ENCODE results near the gene ACP2. TPM values are rescaled to one million over a fixed set of nuclear protein-coding genes. Genes with fewer than 3 reads are reported as not detected.

The ACP2 gene
- total and polyA plus RNA-seq, 8 donors: 37.1 to 59.9 (median 41.4) TPM

- Histone ChIP-seq H3K4me1 (peaks cover 0 to 6% of the 10 kb centered on the region in 2 donors), H3K36me3 (peaks cover 0 to 100% of the 10 kb centered on the region in 2 donors), H3K9me3 (no peaks in the 10 kb centered on the region), H3K27me3 (no peaks in the 10 kb centered on the region), H3K27ac (no peak overlapping the region), H3K4me3 (no peak overlapping the region)
- ATAC-seq (no peak), DNase-seq (no peak)
- TF ChIP-seq CTCF (IDR thresholded peaks at IDR 0.05): no peak
- intact Hi-C loops (cut with DNase I): no loop called here
These were observed 31.5 kb upstream of the ACP2 start for GRCh38 chr11:47280099-47280498.

DNA sequence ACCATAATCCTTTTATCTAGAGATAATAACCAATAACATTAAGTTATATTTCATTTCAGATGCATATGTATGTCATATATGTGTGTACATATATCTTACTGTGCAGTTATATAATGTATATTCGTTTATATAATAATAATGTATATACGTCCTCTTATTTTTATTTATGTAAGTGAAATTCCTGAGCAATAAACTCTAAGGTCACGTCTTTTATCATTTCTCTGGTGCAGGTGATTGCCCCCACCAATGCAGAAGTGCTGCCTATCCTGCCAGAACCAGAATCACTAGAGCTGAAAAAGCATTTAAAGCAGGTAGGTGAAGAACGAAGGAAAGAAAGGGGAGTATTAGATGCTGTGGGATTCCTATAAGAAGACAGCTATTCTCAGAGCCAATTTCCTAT lies 30.2 kb upstream of the ACP2 start:
- no peak overlapping the region for H3K27ac ChIP-seq
- no peak for TF ChIP-seq CTCF (IDR thresholded peaks at IDR 0.05)
- intact Hi-C loops (cut with DNase I): no loop called here
- H3K36me3 ChIP-seq: peaks cover 3 to 98% of the 10 kb centered on the region in 2 donors
- no peaks in the 10 kb centered on the region for H3K27me3 ChIP-seq
- DNase-seq (no peak), ATAC-seq (no peak)
- no peak overlapping the region for H3K4me3 ChIP-seq
- no peaks in the 10 kb centered on the region for H3K9me3 ChIP-seq
- H3K4me1 ChIP-seq: peaks cover 0 to 6% of the 10 kb centered on the region in 2 donors

GRCh38 chr11:47278058-47278457 lies 29.4 kb upstream of the ACP2 start:
- ATAC-seq: no peak
- Histone ChIP-seq H3K27ac (peak overlapping the region in 1 of 2 donors; percentile 42), H3K4me1 (peaks cover 0 to 6% of the 10 kb centered on the region in 2 donors), H3K36me3 (peaks cover 3 to 91% of the 10 kb centered on the region in 2 donors), H3K9me3 (no peaks in the 10 kb centered on the region), H3K27me3 (no peaks in the 10 kb centered on the region), H3K4me3 (no peak overlapping the region)
- TF ChIP-seq CTCF (IDR thresholded peaks at IDR 0.05): no peak
- intact Hi-C loops (cut with DNase I): no loop called here
- DNase-seq: no peak

DNA sequence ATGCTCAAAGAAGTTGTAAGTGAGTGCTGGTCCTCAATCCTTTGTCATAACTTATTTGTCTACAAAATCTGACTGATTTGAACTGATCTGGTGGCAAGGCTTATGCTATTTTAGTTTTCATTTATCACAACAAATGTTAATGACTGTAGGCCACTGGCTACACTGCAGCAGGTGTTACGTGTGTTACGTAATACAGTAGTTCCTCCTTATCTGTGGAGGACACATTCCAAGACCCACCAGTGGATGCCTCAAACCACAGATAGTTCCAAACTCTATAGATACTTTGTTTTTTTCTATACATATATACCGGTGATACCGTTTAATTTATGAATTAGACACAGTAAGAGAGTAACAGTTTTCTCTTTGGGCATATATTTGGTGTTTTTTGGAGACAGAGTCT lies 28.3 kb upstream of the ACP2 start:
- DNase-seq: no peak
- peaks cover 3 to 80% of the 10 kb centered on the region in 2 donors for H3K36me3 ChIP-seq
- H3K27me3 ChIP-seq: no peaks in the 10 kb centered on the region
- peaks cover 0 to 12% of the 10 kb centered on the region in 2 donors for H3K4me1 ChIP-seq
- no peak overlapping the region for H3K4me3 ChIP-seq
- no peak for ATAC-seq
- H3K27ac ChIP-seq: peak overlapping the region in 1 of 2 donors; percentile 42
- intact Hi-C loops (cut with DNase I): no loop called here
- H3K9me3 ChIP-seq: no peaks in the 10 kb centered on the region
- TF ChIP-seq CTCF (IDR thresholded peaks at IDR 0.05): no peak

DNA sequence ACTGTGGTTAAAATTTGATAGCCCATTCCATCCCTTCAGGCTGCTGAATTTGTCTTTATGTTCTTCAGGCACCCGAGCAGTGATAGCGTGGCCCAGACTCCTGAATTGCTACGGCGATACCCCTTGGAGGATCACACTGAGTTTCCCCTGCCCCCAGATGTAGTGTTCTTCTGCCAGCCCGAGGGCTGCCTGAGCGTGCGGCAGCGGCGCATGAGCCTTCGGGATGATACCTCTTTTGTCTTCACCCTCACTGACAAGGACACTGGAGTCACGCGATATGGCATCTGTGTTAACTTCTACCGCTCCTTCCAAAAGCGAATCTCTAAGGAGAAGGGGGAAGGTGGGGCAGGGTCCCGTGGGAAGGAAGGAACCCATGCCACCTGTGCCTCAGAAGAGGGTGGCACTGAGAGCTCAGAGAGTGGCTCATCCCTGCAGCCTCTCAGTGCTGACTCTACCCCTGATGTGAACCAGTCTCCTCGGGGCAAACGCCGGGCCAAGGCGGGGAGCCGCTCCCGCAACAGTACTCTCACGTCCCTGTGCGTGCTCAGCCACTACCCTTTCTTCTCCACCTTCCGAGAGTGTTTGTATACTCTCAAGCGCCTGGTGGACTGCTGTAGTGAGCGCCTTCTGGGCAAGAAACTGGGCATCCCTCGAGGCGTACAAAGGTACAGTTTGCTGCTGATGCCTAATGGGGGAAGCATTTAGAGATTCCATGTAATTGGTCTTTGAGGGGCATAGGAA lies 26.1 kb upstream of the ACP2 start:
- no peak for DNase-seq
- ATAC-seq: no peak
- TF ChIP-seq CTCF (IDR thresholded peaks at IDR 0.05): no peak

More for the DNA sequence above, 26.1 kb upstream of the ACP2 start:
- peaks cover 6 to 28% of the 10 kb centered on the region in 2 donors for H3K4me1 ChIP-seq
- no peak overlapping the region for H3K27ac ChIP-seq
- no peak overlapping the region for H3K4me3 ChIP-seq
- peaks cover 3 to 57% of the 10 kb centered on the region in 2 donors for H3K36me3 ChIP-seq
- H3K9me3 ChIP-seq: no peaks in the 10 kb centered on the region
- intact Hi-C loops (cut with DNase I): no loop called here
- H3K27me3 ChIP-seq: no peaks in the 10 kb centered on the region

Data from left lung (tissue), 10 donors.